PC-3 (cell line): ENCODE measurements around the gene DELE1.

Source experiments
- CTCF ChIP-seq: fragments of 300-600 bp; sonication (generic); conservative IDR thresholded peaks from 2 replicates; pipeline ENCODE4 v1.5.1; 2017; ENCODE audit warnings: antibody characterized with exemption, low read depth, mild to moderate bottlenecking, low read length
- EZH2 ChIP-seq: fragments of 300-600 bp; sonication (generic); IDR thresholded peaks from one replicate; pipeline ENCODE4 v1.6.1; 2017; ENCODE audit warnings: antibody characterized with exemption, mild to moderate bottlenecking, low read length; ENCODE audit not compliant: unreplicated experiment
- EZH2phosphoT487 ChIP-seq: fragments of 300-600 bp; sonication (generic); IDR thresholded peaks from 2 replicates; pipeline ENCODE4 v1.6.1; 2018; ENCODE audit warnings: mild to moderate bottlenecking, antibody characterized with exemption, low read length, borderline replicate concordance

DNA sequence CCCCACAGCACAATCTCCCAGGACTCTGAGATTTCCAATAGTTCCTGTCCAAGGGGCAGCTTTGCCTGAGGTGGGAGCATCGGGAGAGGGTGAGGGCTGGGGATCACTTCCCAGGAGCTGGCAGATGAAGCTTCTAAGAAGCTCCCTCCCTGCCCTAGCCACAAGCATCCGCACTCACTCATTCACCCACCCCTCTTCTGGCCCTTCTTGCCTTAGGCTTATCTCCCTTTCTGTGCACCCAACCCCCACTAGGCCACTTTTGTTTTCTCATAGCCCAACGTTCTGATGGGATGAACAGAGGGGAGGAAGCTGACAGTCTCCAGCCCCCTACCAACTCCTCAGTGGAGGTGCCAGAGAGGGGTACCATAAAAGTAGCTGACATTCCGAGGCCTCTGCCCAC is 41.8 kb upstream of the DELE1 start:
- TF ChIP-seq CTCF: no peak
- no peak for TF ChIP-seq EZH2
- no peak for TF ChIP-seq EZH2phosphoT487
